Measurements from ENCODE around the gene ST6GALNAC2. TPM values are rescaled to one million over a fixed set of nuclear protein-coding genes. Genes with fewer than 3 reads are reported as not detected.

ST6GALNAC2 gene
- total RNA-seq, 1 donor: 2.3 TPM

DNA sequence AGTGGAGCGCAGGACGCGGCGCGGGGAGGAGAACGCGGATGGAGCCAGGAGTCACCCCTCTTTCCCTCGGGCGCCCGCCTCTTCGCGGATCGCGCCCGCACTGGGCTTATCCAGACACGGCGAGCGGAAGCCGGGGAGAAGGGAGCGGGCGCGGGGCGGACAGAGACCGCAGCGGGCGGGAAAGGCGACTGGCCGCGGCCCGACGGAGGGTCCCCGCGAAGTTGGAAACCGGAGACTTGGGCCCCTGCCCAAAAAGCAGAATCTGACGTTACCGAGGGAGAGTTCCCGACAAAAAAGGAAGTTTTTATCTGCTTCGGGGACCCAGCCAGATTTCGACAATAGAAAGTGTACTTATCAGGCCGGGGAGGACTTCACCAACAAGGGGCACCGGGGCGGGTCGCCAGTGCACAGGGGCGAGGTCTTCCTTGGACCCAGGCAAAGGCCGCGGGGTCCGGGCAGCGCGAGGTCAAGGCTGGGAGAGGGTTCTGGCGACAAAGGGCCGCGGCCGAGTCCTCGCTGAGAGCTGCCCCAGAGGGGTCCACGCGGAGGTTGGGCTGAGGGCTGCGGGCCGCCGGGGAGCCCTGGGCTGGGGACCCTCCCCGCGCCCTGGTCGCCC, 519 bp downstream of the ST6GALNAC2 start:
- Histone ChIP-seq H3K9me3 (ENCODE audit: low read depth, low read length) (no peaks in the 10 kb centered on the region), H3K4me1 (ENCODE audit: insufficient read depth, low read length) (peaks cover 23% of the 10 kb centered on the region), H3K27me3 (ENCODE audit: insufficient read depth, low read length) (peaks cover 28% of the 10 kb centered on the region), H3K4me3 (ENCODE audit: low read length) (peak overlapping the region; percentile 48)

- H3K4me3 ChIP-seq (ENCODE audit: low read length): peak overlapping the region; percentile 48
- H3K27me3 ChIP-seq (ENCODE audit: insufficient read depth, low read length): peaks cover 28% of the 10 kb centered on the region
- peaks cover 26% of the 10 kb centered on the region for H3K4me1 ChIP-seq (ENCODE audit: insufficient read depth, low read length)
- no peaks in the 10 kb centered on the region for H3K9me3 ChIP-seq (ENCODE audit: low read depth, low read length)
Measured at GRCh38 chr17:76584427-76585032, 1.1 kb downstream of the ST6GALNAC2 start.

GRCh38 chr17:76582660-76583059, 3.0 kb downstream of the ST6GALNAC2 start:
- Histone ChIP-seq H3K4me3 (ENCODE audit: low read length) (no peak overlapping the region), H3K27me3 (ENCODE audit: insufficient read depth, low read length) (peaks cover 17% of the 10 kb centered on the region), H3K9me3 (ENCODE audit: low read depth, low read length) (no peaks in the 10 kb centered on the region), H3K4me1 (ENCODE audit: insufficient read depth, low read length) (peaks cover 31% of the 10 kb centered on the region)

DNA sequence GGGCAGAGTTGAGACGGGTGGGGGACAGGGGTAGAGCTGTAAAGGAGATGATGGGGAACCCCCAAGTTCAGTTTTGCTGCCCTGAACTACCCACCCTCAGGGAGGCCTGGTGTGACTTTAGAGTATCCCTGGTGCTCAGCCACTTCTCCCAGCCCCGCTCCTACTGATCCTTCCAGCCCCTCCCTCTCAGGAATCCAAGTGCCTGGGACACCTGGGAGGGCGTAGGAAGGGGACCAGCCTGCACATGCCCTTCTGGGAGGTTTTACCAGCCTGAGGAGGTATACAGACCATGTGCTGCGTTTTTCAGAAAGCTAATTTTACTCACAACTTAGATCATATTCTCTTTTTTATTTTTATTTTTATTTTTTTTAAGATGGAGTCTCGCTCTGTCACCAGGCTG, 4.1 kb downstream of the ST6GALNAC2 start:
- H3K4me1 ChIP-seq (ENCODE audit: insufficient read depth, low read length): peaks cover 27% of the 10 kb centered on the region
- no peaks in the 10 kb centered on the region for H3K9me3 ChIP-seq (ENCODE audit: low read depth, low read length)
- peaks cover 9% of the 10 kb centered on the region for H3K27me3 ChIP-seq (ENCODE audit: insufficient read depth, low read length)
- no peak overlapping the region for H3K4me3 ChIP-seq (ENCODE audit: low read length)

- H3K4me1 ChIP-seq (ENCODE audit: insufficient read depth, low read length): peaks cover 7% of the 10 kb centered on the region
- H3K4me3 ChIP-seq (ENCODE audit: low read length): no peak overlapping the region
- H3K27me3 ChIP-seq (ENCODE audit: insufficient read depth, low read length): peaks cover 2% of the 10 kb centered on the region
- H3K9me3 ChIP-seq (ENCODE audit: low read depth, low read length): no peaks in the 10 kb centered on the region
Measured at GRCh38 chr17:76579281-76579680, 6.4 kb downstream of the ST6GALNAC2 start.

DNA sequence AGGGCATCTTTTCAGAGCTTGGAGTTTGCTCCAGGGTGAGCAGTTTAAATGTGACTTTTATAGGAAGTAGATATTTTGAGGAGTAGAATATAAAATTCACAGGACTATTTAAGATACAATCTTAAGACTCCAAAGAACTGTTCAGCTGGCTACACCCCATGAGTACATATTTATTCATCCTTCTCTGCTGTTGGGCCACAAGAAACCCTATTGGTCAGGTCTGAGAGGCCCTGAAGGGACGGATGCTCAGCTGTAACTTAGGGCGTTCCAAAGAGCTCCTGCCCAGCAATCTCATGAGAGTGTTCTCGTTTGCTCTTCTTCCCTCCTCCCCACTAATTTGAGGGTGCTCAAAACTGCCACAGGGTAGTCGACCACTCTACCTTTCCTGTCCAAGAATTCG, 7.3 kb downstream of the ST6GALNAC2 start:
- Histone ChIP-seq H3K4me3 (ENCODE audit: low read length) (no peak overlapping the region), H3K27me3 (ENCODE audit: insufficient read depth, low read length) (no peaks in the 10 kb centered on the region), H3K9me3 (ENCODE audit: low read depth, low read length) (no peaks in the 10 kb centered on the region), H3K4me1 (ENCODE audit: insufficient read depth, low read length) (peaks cover 7% of the 10 kb centered on the region)

DNA sequence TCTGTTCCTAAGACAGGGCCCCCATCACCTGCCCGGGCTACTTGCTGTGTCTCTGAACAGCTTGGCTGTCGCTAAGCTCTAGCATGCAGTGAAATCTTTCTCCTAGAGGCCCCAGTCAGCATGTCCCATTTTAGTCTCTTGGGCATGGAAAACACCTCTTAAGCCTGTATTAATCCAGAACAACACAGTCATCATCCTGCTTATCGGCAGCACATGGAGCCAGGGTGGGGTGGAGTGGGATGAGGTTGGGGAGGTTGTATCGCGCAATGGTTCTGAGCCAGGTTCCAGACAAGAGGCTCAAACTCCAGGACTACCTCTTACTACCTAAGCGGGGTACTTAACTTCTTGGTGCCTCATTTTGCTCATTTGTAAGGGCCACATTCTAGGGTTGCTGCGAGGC, 7.8 kb downstream of the ST6GALNAC2 start:
- no peak overlapping the region for H3K4me3 ChIP-seq (ENCODE audit: low read length)
- peaks cover 7% of the 10 kb centered on the region for H3K4me1 ChIP-seq (ENCODE audit: insufficient read depth, low read length)
- no peaks in the 10 kb centered on the region for H3K9me3 ChIP-seq (ENCODE audit: low read depth, low read length)
- no peaks in the 10 kb centered on the region for H3K27me3 ChIP-seq (ENCODE audit: insufficient read depth, low read length)

DNA sequence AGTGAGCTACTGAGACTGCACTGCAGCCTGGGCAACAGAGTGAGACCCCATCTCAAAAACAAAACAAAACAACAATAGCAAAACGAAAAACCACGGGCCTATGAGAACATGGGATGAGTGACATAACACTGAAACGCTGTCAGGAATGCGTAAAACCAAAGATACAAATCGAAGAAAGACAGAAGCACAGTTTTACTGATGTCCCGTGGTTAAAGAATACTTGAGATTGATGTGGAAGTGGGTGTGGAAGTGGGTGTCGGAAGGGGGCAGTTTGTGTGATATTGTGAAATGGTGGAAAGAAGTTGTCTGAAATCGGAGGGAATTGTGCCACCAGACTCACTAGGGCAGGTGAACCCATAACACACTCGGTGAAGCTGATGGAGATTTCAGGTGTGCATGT, 9.5 kb downstream of the ST6GALNAC2 start:
- Histone ChIP-seq H3K4me1 (ENCODE audit: insufficient read depth, low read length) (peaks cover 7% of the 10 kb centered on the region), H3K27me3 (ENCODE audit: insufficient read depth, low read length) (no peaks in the 10 kb centered on the region), H3K4me3 (ENCODE audit: low read length) (no peak overlapping the region), H3K9me3 (ENCODE audit: low read depth, low read length) (no peaks in the 10 kb centered on the region)

- no peak overlapping the region for H3K4me3 ChIP-seq (ENCODE audit: low read length)
- no peaks in the 10 kb centered on the region for H3K27me3 ChIP-seq (ENCODE audit: insufficient read depth, low read length)
- H3K9me3 ChIP-seq (ENCODE audit: low read depth, low read length): no peaks in the 10 kb centered on the region
- peaks cover 7% of the 10 kb centered on the region for H3K4me1 ChIP-seq (ENCODE audit: insufficient read depth, low read length)
Measured at GRCh38 chr17:76575570-76575969, 10.1 kb downstream of the ST6GALNAC2 start.

- no peaks in the 10 kb centered on the region for H3K9me3 ChIP-seq (ENCODE audit: low read depth, low read length)
- no peak overlapping the region for H3K4me3 ChIP-seq (ENCODE audit: low read length)
- peaks cover 2% of the 10 kb centered on the region for H3K4me1 ChIP-seq (ENCODE audit: insufficient read depth, low read length)
- H3K27me3 ChIP-seq (ENCODE audit: insufficient read depth, low read length): no peaks in the 10 kb centered on the region
Measured at GRCh38 chr17:76574166-76574565, 11.5 kb downstream of the ST6GALNAC2 start.

- H3K27me3 ChIP-seq (ENCODE audit: insufficient read depth, low read length): no peaks in the 10 kb centered on the region
- H3K9me3 ChIP-seq (ENCODE audit: low read depth, low read length): no peaks in the 10 kb centered on the region
- peaks cover 7% of the 10 kb centered on the region for H3K4me1 ChIP-seq (ENCODE audit: insufficient read depth, low read length)
- H3K4me3 ChIP-seq (ENCODE audit: low read length): no peak overlapping the region
Measured at GRCh38 chr17:76573096-76573495, 12.6 kb downstream of the ST6GALNAC2 start.

DNA sequence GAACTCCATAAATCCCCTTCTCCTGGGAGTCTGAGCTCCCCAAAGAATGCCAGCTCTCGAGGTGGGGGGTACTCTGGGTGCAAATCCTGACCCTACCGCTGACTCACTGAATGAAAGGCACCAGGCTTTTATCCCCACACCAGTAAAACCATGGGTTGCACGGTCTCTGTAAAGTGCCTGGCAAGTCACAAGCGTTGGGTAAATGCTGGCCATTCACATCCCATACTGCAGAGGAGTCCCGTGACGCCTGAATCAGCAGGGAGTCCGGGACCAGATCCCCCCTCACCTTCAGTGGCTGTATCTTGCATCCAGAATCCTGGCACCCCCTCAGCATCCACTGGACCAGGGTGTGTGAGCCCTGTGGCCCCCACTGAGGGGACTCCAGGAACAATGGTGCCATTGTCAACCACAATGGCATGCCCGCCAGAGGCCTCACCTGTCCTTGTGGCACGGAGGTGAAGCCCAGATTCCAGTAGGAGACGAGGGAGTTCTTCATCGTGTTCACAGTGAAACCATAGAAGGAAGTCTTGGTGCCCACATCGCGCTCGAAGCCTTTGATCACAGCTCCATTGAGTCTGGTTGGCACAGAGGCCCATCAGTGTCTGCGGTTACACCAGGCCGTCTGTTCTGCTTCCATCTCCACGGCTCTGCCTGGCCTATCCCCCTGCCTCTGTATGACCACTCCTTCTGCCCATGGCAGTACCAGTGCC, 13.3 kb downstream of the ST6GALNAC2 start:
- Histone ChIP-seq H3K27me3 (ENCODE audit: insufficient read depth, low read length) (no peaks in the 10 kb centered on the region), H3K4me1 (ENCODE audit: insufficient read depth, low read length) (peaks cover 14% of the 10 kb centered on the region), H3K9me3 (ENCODE audit: low read depth, low read length) (no peaks in the 10 kb centered on the region), H3K4me3 (ENCODE audit: low read length) (no peak overlapping the region)

- no peak overlapping the region for H3K4me3 ChIP-seq (ENCODE audit: low read length)
- H3K4me1 ChIP-seq (ENCODE audit: insufficient read depth, low read length): peaks cover 23% of the 10 kb centered on the region
- H3K27me3 ChIP-seq (ENCODE audit: insufficient read depth, low read length): no peaks in the 10 kb centered on the region
- no peaks in the 10 kb centered on the region for H3K9me3 ChIP-seq (ENCODE audit: low read depth, low read length)
Measured at GRCh38 chr17:76570877-76571471, 14.7 kb downstream of the ST6GALNAC2 start.

DNA sequence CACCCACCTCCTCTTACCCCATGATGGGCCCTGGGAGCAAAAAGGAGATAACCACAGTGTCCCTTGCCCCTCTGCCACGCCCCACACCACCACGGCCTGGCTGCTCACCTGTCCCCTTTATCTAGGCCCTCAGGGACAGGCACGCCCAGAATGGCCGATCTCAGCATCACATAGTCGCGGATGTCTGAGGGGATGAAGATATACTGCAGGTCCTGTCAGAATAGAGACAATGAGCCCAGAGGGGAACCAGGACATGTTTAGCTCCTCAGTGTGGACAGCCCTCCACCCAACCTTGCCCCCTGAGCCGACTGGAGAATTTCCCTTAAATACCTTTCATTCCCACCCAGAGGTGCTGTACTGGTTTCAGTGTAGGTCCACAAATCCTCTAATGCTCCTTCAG, 15.2 kb downstream of the ST6GALNAC2 start:
- Histone ChIP-seq H3K9me3 (ENCODE audit: low read depth, low read length) (no peaks in the 10 kb centered on the region), H3K4me1 (ENCODE audit: insufficient read depth, low read length) (peaks cover 23% of the 10 kb centered on the region), H3K27me3 (ENCODE audit: insufficient read depth, low read length) (no peaks in the 10 kb centered on the region), H3K4me3 (ENCODE audit: low read length) (no peak overlapping the region)

GRCh38 chr17:76569607-76570279, 15.9 kb downstream of the ST6GALNAC2 start:
- Histone ChIP-seq H3K4me3 (ENCODE audit: low read length) (no peak overlapping the region), H3K9me3 (ENCODE audit: low read depth, low read length) (no peaks in the 10 kb centered on the region), H3K4me1 (ENCODE audit: insufficient read depth, low read length) (peaks cover 23% of the 10 kb centered on the region), H3K27me3 (ENCODE audit: insufficient read depth, low read length) (no peaks in the 10 kb centered on the region)
